GM18870 (cell line): ENCODE data around the gene MCCC1.

Experiments used
- ATAC-seq: cut with Tn5 transposase; IDR thresholded peaks from one replicate; pipeline ENCODE4 v1.9.1; 2021; ENCODE audit warnings: moderate library complexity; ENCODE audit not compliant: unreplicated experiment

MCCC1 gene

GRCh38 chr3:182989566-182989965 lies 109.7 kb downstream of the MCCC1 start:
- no peak for ATAC-seq

- no peak for ATAC-seq
These were observed 113.3 kb downstream of the MCCC1 start for GRCh38 chr3:182986021-182986420.

GRCh38 chr3:182983876-182984275 lies 115.4 kb downstream of the MCCC1 start:
- no peak for ATAC-seq

- ATAC-seq, result no peak
These were observed 118.3 kb downstream of the MCCC1 start for GRCh38 chr3:182981038-182981380.

- ATAC-seq, result peak; percentile 51
These were observed 118.9 kb downstream of the MCCC1 start, which contains the start of gene DCUN1D1 for GRCh38 chr3:182980204-182981037. TSS of gene DCUN1D1 (minus strand) at chr3:182980538. CDS start at chr3:182980489, 49 bp downstream.

GRCh38 chr3:182979674-182980191 lies 119.6 kb downstream of the MCCC1 start:
- ATAC-seq, result no peak

GRCh38 chr3:182979103-182979673 lies 120.1 kb downstream of the MCCC1 start:
- no peak for ATAC-seq

- ATAC-seq, result no peak
These were observed 120.9 kb downstream of the MCCC1 start for GRCh38 chr3:182978387-182978786.

GRCh38 chr3:182973047-182973446 lies 126.2 kb downstream of the MCCC1 start:
- ATAC-seq, result no peak

GRCh38 chr3:182972387-182972786 lies 126.9 kb downstream of the MCCC1 start:
- no peak for ATAC-seq

- peak; percentile 51 for ATAC-seq
These were observed 127.7 kb downstream of the MCCC1 start for GRCh38 chr3:182971637-182972036.

- ATAC-seq, result no peak
These were observed 128.4 kb downstream of the MCCC1 start for GRCh38 chr3:182970811-182971418.

- no peak for ATAC-seq
These were observed 129.4 kb downstream of the MCCC1 start for GRCh38 chr3:182969853-182970252.

- no peak for ATAC-seq
These were observed 130.0 kb downstream of the MCCC1 start for GRCh38 chr3:182969277-182969676.

GRCh38 chr3:182967218-182968204 lies 131.8 kb downstream of the MCCC1 start:
- peak; percentile 47 for ATAC-seq

GRCh38 chr3:182965861-182966366 lies 133.4 kb downstream of the MCCC1 start:
- no peak for ATAC-seq
